HEK293 (cell line): ENCODE data around the gene TTLL12.

Experiments
- BCL11A ChIP-seq: fragments of 450-650 bp; formaldehyde crosslinking; IDR thresholded peaks from 2 replicates; pipeline ENCODE4 v1.5.1; 2016; ENCODE audit warnings: low read depth, missing biosample characterization, missing genetic modification characterization
- CTCF ChIP-seq: fragments of 450-650 bp; formaldehyde crosslinking; IDR thresholded peaks from 2 replicates; pipeline ENCODE4 v1.5.1; 2016; ENCODE audit warnings: missing biosample characterization, missing genetic modification characterization
- ELK4 ChIP-seq: IDR thresholded peaks from 2 replicates; pipeline ENCODE4 v1.6.1; 2011; ENCODE audit warnings: mild to moderate bottlenecking, low read depth, low read length, borderline replicate concordance
- KLF9 ChIP-seq: fragments of 450-650 bp; formaldehyde crosslinking; IDR thresholded peaks from 2 replicates; pipeline ENCODE4 v1.5.1; 2016; ENCODE audit warnings: missing biosample characterization, missing genetic modification characterization, low read depth
- OSR2 ChIP-seq: fragments of 450-650 bp; formaldehyde crosslinking; IDR thresholded peaks from 2 replicates; pipeline ENCODE4 v1.5.1; 2016; ENCODE audit warnings: missing biosample characterization, missing genetic modification characterization
- PRDM2 ChIP-seq: fragments of 450-650 bp; formaldehyde crosslinking; IDR thresholded peaks from 2 replicates; pipeline ENCODE4 v1.5.1; 2016; ENCODE audit warnings: missing biosample characterization, missing genetic modification characterization, borderline replicate concordance
- RBAK ChIP-seq: fragments of 450-650 bp; formaldehyde crosslinking; IDR thresholded peaks from 2 replicates; pipeline ENCODE4 v1.5.1; 2016; ENCODE audit warnings: missing biosample characterization, missing genetic modification characterization
- ZBTB44 ChIP-seq: fragments of 450-650 bp; IDR thresholded peaks from 2 replicates; pipeline ENCODE4 v1.5.1; 2018; ENCODE audit warnings: missing biosample characterization, mild to moderate bottlenecking, missing genetic modification characterization
- ZBTB6 ChIP-seq: fragments of 450-650 bp; formaldehyde crosslinking; IDR thresholded peaks from 2 replicates; pipeline ENCODE4 v1.5.1; 2017; ENCODE audit warnings: missing biosample characterization, missing genetic modification characterization
- ZFP37 ChIP-seq: fragments of 450-650 bp; formaldehyde crosslinking; IDR thresholded peaks from 2 replicates; pipeline ENCODE4 v1.5.1; 2016; ENCODE audit warnings: missing biosample characterization, missing genetic modification characterization
- ZFP69B ChIP-seq: fragments of 450-650 bp; formaldehyde crosslinking; IDR thresholded peaks from 2 replicates; pipeline ENCODE4 v1.5.1; 2016; ENCODE audit warnings: missing biosample characterization, missing genetic modification characterization
- ZIC2 ChIP-seq: fragments of 450-650 bp; formaldehyde crosslinking; IDR thresholded peaks from 2 replicates; pipeline ENCODE4 v1.5.1; 2016; ENCODE audit warnings: missing biosample characterization, missing genetic modification characterization
- ZNF112 ChIP-seq: fragments of 450-650 bp; formaldehyde crosslinking; IDR thresholded peaks from 2 replicates; pipeline ENCODE4 v1.5.0; 2017; ENCODE audit warnings: missing biosample characterization, missing genetic modification characterization
- ZNF146 ChIP-seq: fragments of 450-650 bp; formaldehyde crosslinking; IDR thresholded peaks from 2 replicates; pipeline ENCODE4 v1.5.1; 2016; ENCODE audit warnings: missing biosample characterization, missing genetic modification characterization
- ZNF155 ChIP-seq: fragments of 450-650 bp; formaldehyde crosslinking; IDR thresholded peaks from 2 replicates; pipeline ENCODE4 v1.5.1; 2016; ENCODE audit warnings: missing biosample characterization, missing genetic modification characterization
- ZNF175 ChIP-seq: fragments of 450-650 bp; formaldehyde crosslinking; IDR thresholded peaks from 2 replicates; pipeline ENCODE4 v1.5.1; 2016; ENCODE audit warnings: missing biosample characterization, missing genetic modification characterization
- ZNF184 ChIP-seq: fragments of 450-650 bp; IDR thresholded peaks from 2 replicates; pipeline ENCODE4 v1.5.1; 2018; ENCODE audit warnings: missing biosample characterization, mild to moderate bottlenecking, missing genetic modification characterization
- ZNF292 ChIP-seq: fragments of 450-650 bp; formaldehyde crosslinking; IDR thresholded peaks from 2 replicates; pipeline ENCODE4 v1.5.1; 2016; ENCODE audit warnings: low read depth, missing biosample characterization, missing genetic modification characterization, borderline replicate concordance
- ZNF311 ChIP-seq: fragments of 450-650 bp; formaldehyde crosslinking; IDR thresholded peaks from 2 replicates; pipeline ENCODE4 v1.5.1; 2017; ENCODE audit warnings: missing biosample characterization, missing genetic modification characterization, borderline replicate concordance
- ZNF341 ChIP-seq: fragments of 450-650 bp; formaldehyde crosslinking; IDR thresholded peaks from 2 replicates; pipeline ENCODE4; 2016; ENCODE audit warnings: low read depth, missing biosample characterization, missing genetic modification characterization
- ZNF549 ChIP-seq: fragments of 450-650 bp; IDR thresholded peaks from 2 replicates; pipeline ENCODE4 v1.5.1; 2018; ENCODE audit warnings: missing biosample characterization, missing genetic modification characterization, mild to moderate bottlenecking, inconsistent platforms, moderate library complexity
- ZNF610 ChIP-seq: fragments of 450-650 bp; formaldehyde crosslinking; IDR thresholded peaks from 2 replicates; pipeline ENCODE4 v1.5.1; 2016; ENCODE audit warnings: missing biosample characterization, missing genetic modification characterization, borderline replicate concordance
- ZNF692 ChIP-seq: fragments of 450-650 bp; formaldehyde crosslinking; IDR thresholded peaks from 2 replicates; pipeline ENCODE4 v1.5.1; 2016; ENCODE audit warnings: missing biosample characterization, missing genetic modification characterization
- ZNF704 ChIP-seq: fragments of 450-650 bp; formaldehyde crosslinking; IDR thresholded peaks from 2 replicates; pipeline ENCODE4 v1.5.1; 2016; ENCODE audit warnings: missing biosample characterization, missing genetic modification characterization
- ZNF791 ChIP-seq: fragments of 450-650 bp; formaldehyde crosslinking; IDR thresholded peaks from 2 replicates; pipeline ENCODE4 v1.5.1; 2016; ENCODE audit warnings: missing biosample characterization, missing genetic modification characterization

The TTLL12 gene

GRCh38 chr22:43128928-43129424 lies 58.0 kb downstream of the TTLL12 start (continued):
- TF ChIP-seq PRDM2 (tag by site-specific recombination) (no peak), KLF9 (tag by site-specific recombination) (0 out of 2 replicates have a peak, but pooled peaks have one; percentile 32), ZNF155 (tag by site-specific recombination) (no peak), ZFP37 (tag by site-specific recombination) (no peak), ZNF610 (tag by site-specific recombination) (no peak), ZNF175 (tag by site-specific recombination) (no peak), ZNF146 (tag by site-specific recombination) (no peak), ZNF549 (tag by site-specific recombination) (no peak), ZBTB6 (tag by site-specific recombination) (no peak), ZNF704 (tag by site-specific recombination) (no peak), ZNF311 (tag by site-specific recombination) (no peak), ELK4 (no peak), ZNF692 (no peak), ZNF292 (tag by site-specific recombination) (no peak), OSR2 (peak; percentile 97), ZNF184 (tag by site-specific recombination) (no peak), ZNF112 (tag by site-specific recombination) (no peak), ZBTB44 (tag by site-specific recombination) (peak; percentile 77), ZNF791 (no peak), RBAK (tag by site-specific recombination) (no peak), ZFP69B (0 out of 2 replicates have a peak, but pooled peaks have one; percentile 12), CTCF (no peak), ZNF341 (tag by site-specific recombination) (no peak), BCL11A (0 out of 2 replicates have a peak, but pooled peaks have one; percentile 22), ZIC2 (tag by site-specific recombination) (peak; percentile 88)
